Smooth muscle cell (in vitro differentiated cells): ENCODE data around the gene IL1RL2. TPM values are rescaled to one million over a fixed set of nuclear protein-coding genes. Genes with fewer than 3 reads are reported as not detected.

Experiments used
- DNase-seq: peaks from one replicate; lab custom pipeline; 2025; ENCODE audit not compliant: unreplicated experiment; lab: John Stamatoyannopoulos, UW
- H2AFZ ChIP-seq: fragments of 200-600 bp; sonication (generic); 2 replicates; pipeline ENCODE4 v1.6.0; 2016; ENCODE audit warnings: antibody characterized with exemption, low read depth, mild to moderate bottlenecking
- H3F3A ChIP-seq: fragments of 200-600 bp; sonication (generic); 2 replicates; pipeline ENCODE4 v1.6.0; 2017; ENCODE audit warnings: antibody characterized with exemption, low read depth
- H3K27ac ChIP-seq: fragments of 200-600 bp; sonication (generic); 2 replicates; pipeline ENCODE4 v1.5.1; 2016; ENCODE audit warnings: low read depth, mild to moderate bottlenecking
- H3K27me3 ChIP-seq: fragments of 200-600 bp; sonication (generic); 2 replicates; pipeline ENCODE4 v1.6.1; 2016; ENCODE audit warnings: low read depth, mild to moderate bottlenecking
- H3K36me3 ChIP-seq: fragments of 200-600 bp; sonication (generic); 2 replicates; pipeline ENCODE4 v1.5.1; 2016; ENCODE audit warnings: low read depth
- H3K4me1 ChIP-seq: fragments of 200-600 bp; sonication (generic); 2 replicates; pipeline ENCODE4 v1.5.1; 2016; ENCODE audit warnings: low read depth
- H3K4me2 ChIP-seq: fragments of 200-600 bp; sonication (generic); 2 replicates; pipeline ENCODE4 v1.6.0; 2016; ENCODE audit warnings: mild to moderate bottlenecking
- H3K4me3 ChIP-seq: fragments of 200-600 bp; sonication (generic); 2 replicates; pipeline ENCODE4 v1.5.1; 2016; ENCODE audit warnings: mild to moderate bottlenecking
- H3K79me2 ChIP-seq: fragments of 200-600 bp; sonication (generic); 2 replicates; pipeline ENCODE4 v1.6.0; 2016; ENCODE audit warnings: low read depth, mild to moderate bottlenecking
- H3K9ac ChIP-seq: fragments of 200-600 bp; sonication (generic); 2 replicates; pipeline ENCODE4 v1.6.0; 2016; ENCODE audit warnings: low read depth
- H3K9me3 ChIP-seq: fragments of 200-600 bp; sonication (generic); replicated peaks from 2 replicates; pipeline ENCODE4 v1.5.1; 2016; ENCODE audit warnings: low read depth
- H4K20me1 ChIP-seq: fragments of 200-600 bp; sonication (generic); 2 replicates; pipeline ENCODE4 v1.6.0; 2016; ENCODE audit warnings: low read depth
- WGBS: methylation state at CpG from one replicate; pipeline ENCODE4 v1.1.7; 2016; ENCODE audit warnings: low lambda C conversion rate; 5-methylcytosine and 5-hydroxymethylcytosine counted together
- polyA plus RNA-seq: library from polyadenylated mRNA; unstranded; fragments of >200 nt; fragmentation: Nextera tagmentation; extraction: Ambion mirVana; gene quantifications from 2 replicates; pipeline ENCODE4 v1.2.1, GENCODE V29; 2016
- total RNA-seq: library from RNA; depleted of rRNA; stranded (reverse); fragments of >200 nt; gene quantifications from 2 replicates; pipeline ENCODE4 v1.2.3, GENCODE V29; 2014
- TF ChIP-seq, protein P1 (sequence below): fragments of 200-600 bp; sonication (generic); IDR thresholded peaks from 2 replicates; pipeline ENCODE4 v1.5.1; 2017; ENCODE audit warnings: borderline replicate concordance, mild to moderate bottlenecking, antibody characterized with exemption; ENCODE audit not compliant: insufficient read depth, poor library complexity, severe bottlenecking

IL1RL2 gene
- total and polyA plus RNA-seq, 2 experiments from 2014 or later, result 0.10 to 0.13 TPM

DNA sequence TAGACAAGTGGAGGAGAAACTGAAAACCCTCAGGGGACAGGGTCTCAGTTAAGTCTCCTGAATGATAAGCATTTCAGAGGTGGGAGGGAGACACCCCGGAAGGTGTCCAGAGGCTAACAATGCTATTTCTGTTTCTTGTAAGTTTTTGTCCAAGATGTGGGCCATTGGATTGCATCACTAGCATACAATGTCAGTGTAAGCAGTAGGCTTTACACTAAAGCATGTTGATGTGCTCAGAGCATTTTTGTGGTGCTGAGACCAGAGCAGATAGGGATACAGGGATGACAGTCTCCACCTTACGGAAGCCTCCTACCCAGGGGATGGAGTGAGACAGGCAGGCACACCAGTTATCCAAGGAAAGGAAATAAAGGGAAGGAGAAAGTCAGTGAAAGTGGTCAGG lies 46.4 kb upstream of the IL1RL2 start:
- TF ChIP-seq, protein P1, sequence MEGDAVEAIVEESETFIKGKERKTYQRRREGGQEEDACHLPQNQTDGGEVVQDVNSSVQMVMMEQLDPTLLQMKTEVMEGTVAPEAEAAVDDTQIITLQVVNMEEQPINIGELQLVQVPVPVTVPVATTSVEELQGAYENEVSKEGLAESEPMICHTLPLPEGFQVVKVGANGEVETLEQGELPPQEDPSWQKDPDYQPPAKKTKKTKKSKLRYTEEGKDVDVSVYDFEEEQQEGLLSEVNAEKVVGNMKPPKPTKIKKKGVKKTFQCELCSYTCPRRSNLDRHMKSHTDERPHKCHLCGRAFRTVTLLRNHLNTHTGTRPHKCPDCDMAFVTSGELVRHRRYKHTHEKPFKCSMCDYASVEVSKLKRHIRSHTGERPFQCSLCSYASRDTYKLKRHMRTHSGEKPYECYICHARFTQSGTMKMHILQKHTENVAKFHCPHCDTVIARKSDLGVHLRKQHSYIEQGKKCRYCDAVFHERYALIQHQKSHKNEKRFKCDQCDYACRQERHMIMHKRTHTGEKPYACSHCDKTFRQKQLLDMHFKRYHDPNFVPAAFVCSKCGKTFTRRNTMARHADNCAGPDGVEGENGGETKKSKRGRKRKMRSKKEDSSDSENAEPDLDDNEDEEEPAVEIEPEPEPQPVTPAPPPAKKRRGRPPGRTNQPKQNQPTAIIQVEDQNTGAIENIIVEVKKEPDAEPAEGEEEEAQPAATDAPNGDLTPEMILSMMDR, result no peak
- Histone ChIP-seq H3K9me3 (peaks cover 4% of the 10 kb centered on the region), H3K4me1 (peaks cover 8% of the 10 kb centered on the region), H3K4me2 (peak overlapping the region; percentile 66), H3K79me2 (peaks cover 27% of the 10 kb centered on the region), H3K36me3 (no peaks in the 10 kb centered on the region), H3K27ac (peak overlapping the region; percentile 92), H3K9ac (peak overlapping the region; percentile 13), H3F3A (peaks cover 14% of the 10 kb centered on the region), H3K4me3 (no peak overlapping the region), H2AFZ (no peak overlapping the region), H3K27me3 (no peaks in the 10 kb centered on the region), H4K20me1 (no peaks in the 10 kb centered on the region)
- 65% methylated on average over 2 of the region's 2 CpGs for WGBS
- DNase-seq, result no peak

GRCh38 chr2:102141011-102141943 lies 45.5 kb upstream of the IL1RL2 start:
- no peaks in the 10 kb centered on the region for H4K20me1 ChIP-seq
- no peaks in the 10 kb centered on the region for H3K27me3 ChIP-seq
- peak overlapping the region; percentile 92 for H3K27ac ChIP-seq
- no peaks in the 10 kb centered on the region for H3K36me3 ChIP-seq
- peaks cover 14% of the 10 kb centered on the region for H3F3A ChIP-seq
- peak overlapping the region; percentile 66 for H3K4me3 ChIP-seq
- H3K4me2 ChIP-seq, result peak overlapping the region; percentile 92
- peaks cover 5% of the 10 kb centered on the region for H3K9me3 ChIP-seq
- DNase-seq, result no peak
- no peak overlapping the region for H2AFZ ChIP-seq
- H3K4me1 ChIP-seq, result peaks cover 8% of the 10 kb centered on the region
- WGBS, result 56% methylated on average over 15 of the region's 15 CpGs
- TF ChIP-seq, protein P1, result no peak
- H3K9ac ChIP-seq, result peak overlapping the region; percentile 89
- H3K79me2 ChIP-seq, result peaks cover 36% of the 10 kb centered on the region

GRCh38 chr2:102141970-102142828 lies 44.6 kb upstream of the IL1RL2 start, which contains the start of gene IL1R1:
IL1R1 (plus strand) TSS chr2:102142746; CDS start chr2:102157725, 14,979 bp downstream.
- Histone ChIP-seq H3K36me3 (no peaks in the 10 kb centered on the region), H3K4me2 (peak within 1 kb of the TSS; percentile 92), H2AFZ (peak within 1 kb of the TSS; percentile 84), H3K4me1 (peaks cover 8% of the 10 kb centered on the region), H3F3A (peaks cover 14% of the 10 kb centered on the region), H3K9me3 (peaks cover 5% of the 10 kb centered on the region), H3K27ac (peak within 1 kb of the TSS; percentile 92), H3K9ac (peak within 1 kb of the TSS; percentile 89), H4K20me1 (no peaks in the 10 kb centered on the region), H3K79me2 (peaks cover 45% of the 10 kb centered on the region), H3K27me3 (no peaks in the 10 kb centered on the region), H3K4me3 (peak within 1 kb of the TSS; percentile 66)
- TF ChIP-seq, protein P1, result no peak
- peak; percentile 46 for DNase-seq
- WGBS, result 10% methylated on average over 40 of the region's 65 CpGs
